GM21723 (cell line): ENCODE results near the gene UNC13B.
"Not testable (repeated sequence)": the region's sequence is repeated elsewhere in the genome, so short reads cannot be mapped to it uniquely, and the experiment has no call there.

Experiments
- ATAC-seq: cut with Tn5 transposase; IDR thresholded peaks from one replicate; pipeline ENCODE4 v1.9.1; 2021; ENCODE audit warnings: mild to moderate bottlenecking, moderate library complexity; ENCODE audit not compliant: unreplicated experiment

Gene UNC13B

GRCh38 chr9:35220659-35221338 lies 59.0 kb downstream of the UNC13B start:
- ATAC-seq: no peak

GRCh38 chr9:35225677-35226076 lies 63.9 kb downstream of the UNC13B start:
- no peak for ATAC-seq

GRCh38 chr9:35226651-35227050 lies 64.8 kb downstream of the UNC13B start:
- no peak for ATAC-seq

GRCh38 chr9:35227284-35227683 lies 65.5 kb downstream of the UNC13B start:
- no peak for ATAC-seq

- ATAC-seq: no peak
Observed at GRCh38 chr9:35229066-35229778, 67.4 kb downstream of the UNC13B start.

- no peak for ATAC-seq
Observed at GRCh38 chr9:35229779-35230143, 68.0 kb downstream of the UNC13B start.

- no peak for ATAC-seq
Observed at GRCh38 chr9:35232867-35233544, 71.2 kb downstream of the UNC13B start.

GRCh38 chr9:35236692-35237091 lies 74.9 kb downstream of the UNC13B start:
- no peak for ATAC-seq

GRCh38 chr9:35237311-35237710 lies 75.5 kb downstream of the UNC13B start:
- no peak for ATAC-seq

GRCh38 chr9:35245945-35246344 lies 84.1 kb downstream of the UNC13B start:
- not testable (repeated sequence) for ATAC-seq

GRCh38 chr9:35253075-35253474 lies 91.3 kb downstream of the UNC13B start:
- ATAC-seq: no peak

- no peak for ATAC-seq
Observed at GRCh38 chr9:35254237-35254636, 92.4 kb downstream of the UNC13B start.

GRCh38 chr9:35254984-35255857 lies 93.4 kb downstream of the UNC13B start:
- ATAC-seq: no peak

- no peak for ATAC-seq
Observed at GRCh38 chr9:35257986-35258659, 96.3 kb downstream of the UNC13B start.

- no peak for ATAC-seq
Observed at GRCh38 chr9:35258660-35259474, 97.1 kb downstream of the UNC13B start.

GRCh38 chr9:35260186-35260585 lies 98.4 kb downstream of the UNC13B start:
- ATAC-seq: no peak

- ATAC-seq: no peak
Observed at GRCh38 chr9:35262064-35262463, 100.3 kb downstream of the UNC13B start.

- no peak for ATAC-seq
Observed at GRCh38 chr9:35267710-35268109, 105.9 kb downstream of the UNC13B start.

GRCh38 chr9:35269919-35270318 lies 108.1 kb downstream of the UNC13B start:
- ATAC-seq: no peak

GRCh38 chr9:35271637-35272036 lies 109.8 kb downstream of the UNC13B start:
- no peak for ATAC-seq
